H1 (cell line): ENCODE measurements around the gene GCNT1. TPM values are rescaled to one million over a fixed set of nuclear protein-coding genes. Genes with fewer than 3 reads are reported as not detected.

ENCODE experiments used
- CTCF ChIA-PET: fragments of 300-600 bp; sonication (Branson Sonifier 250); formaldehyde crosslinking; loops from one replicate; lab custom pipeline; 2021; ENCODE audit not compliant: partially characterized antibody; lab: Charles Lee
- POLR2A ChIA-PET: fragments of 300-600 bp; sonication (Branson Sonifier 250); formaldehyde crosslinking; loops from one replicate; lab custom pipeline; 2021; ENCODE audit warnings: inconsistent platforms; ENCODE audit not compliant: partially characterized antibody; lab: Charles Lee
- DNase-seq, 2 experiments: peaks; one replicate each; pipeline versions ENCODE4 v3.0.0 to v3.0.0-alpha.2; 2010 to 2022; ENCODE audit warnings: low spot score in 2 of 2, low read depth in 1 of 2, mixed read lengths in 1 of 2
- FAIRE-seq: peaks from 2 replicates; lab custom pipeline; 2011; peaks lifted over from hg19 to GRCh38; lab: Jason Lieb, UNC
- H2AFZ ChIP-seq: 2 replicates; pipeline ENCODE4 v1.8.1; 2012; ENCODE audit warnings: low read length, inconsistent platforms
- H2AK5ac ChIP-seq: 2 replicates; pipeline ENCODE4 v1.6.1; 2013; ENCODE audit warnings: low read depth, low read length
- H2BK120ac ChIP-seq: replicated peaks from 2 replicates; pipeline ENCODE3; 2013; ENCODE audit warnings: low read depth, low read length, inconsistent platforms
- H2BK12ac ChIP-seq: 2 replicates; pipeline ENCODE4 v1.6.1; 2013; ENCODE audit warnings: low read depth, low read length
- H2BK15ac ChIP-seq: 2 replicates; pipeline ENCODE4 v1.6.1; 2013; ENCODE audit warnings: low read length
- H2BK20ac ChIP-seq: 2 replicates; pipeline ENCODE4 v1.6.1; 2013; ENCODE audit warnings: low read length
- H2BK5ac ChIP-seq: 2 replicates; pipeline ENCODE4 v1.6.1; 2013; ENCODE audit warnings: low read depth, low read length
- H3K14ac ChIP-seq: 2 replicates; pipeline ENCODE4 v1.6.1; 2013; ENCODE audit warnings: inconsistent platforms; ENCODE audit not compliant: insufficient read length
- H3K18ac ChIP-seq: 2 replicates; pipeline ENCODE4 v1.6.1; 2013; ENCODE audit warnings: low read length; ENCODE audit errors: extremely low read depth
- H3K23ac ChIP-seq: 2 replicates; pipeline ENCODE4 v1.6.1; 2013; ENCODE audit warnings: inconsistent platforms; ENCODE audit not compliant: insufficient read length
- H3K23me2 ChIP-seq: 2 replicates; pipeline ENCODE4 v1.6.1; 2013; ENCODE audit warnings: low read depth, low read length
- H3K27ac ChIP-seq: 2 replicates; pipeline ENCODE4 v1.6.1; 2011; ENCODE audit warnings: low read depth, low read length, inconsistent platforms
- H3K27me3 ChIP-seq, 4 experiments: replicated peaks in 1 of 4; 1 replicate in 1 of 4; 2 replicates in 3 of 4; pipeline versions ENCODE4 v1.6.1 to v1.8.1; 2011 to 2013; ENCODE audit warnings: low read length in 3 of 4, mild to moderate bottlenecking in 3 of 4, inconsistent platforms in 2 of 4, mixed read lengths in 2 of 4, moderate library complexity in 1 of 4; ENCODE audit not compliant: control insufficient read depth in 3 of 4, insufficient read depth in 3 of 4; ENCODE audit errors: extremely low read depth in 1 of 4
- H3K36me3 ChIP-seq, 4 experiments: 2 replicates each; pipeline versions ENCODE4 v1.6.1 to v1.8.1; 2011 to 2013; ENCODE audit warnings: mild to moderate bottlenecking in 4 of 4, low read length in 3 of 4, moderate library complexity in 2 of 4, control low read depth in 1 of 4, inconsistent platforms in 1 of 4; ENCODE audit not compliant: insufficient read depth in 4 of 4, control insufficient read depth in 2 of 4
- H3K4ac ChIP-seq: replicated peaks from 2 replicates; pipeline ENCODE3; 2013; ENCODE audit warnings: low read length, low read depth, mixed read lengths, inconsistent platforms; ENCODE audit not compliant: insufficient read length
- H3K4me1 ChIP-seq, 4 experiments: replicated peaks in 1 of 4; 1 replicate in 1 of 4; 2 replicates in 3 of 4; pipeline versions ENCODE4 v1.6.1 to v1.8.1; 2011 to 2013; ENCODE audit warnings: low read length in 3 of 4, inconsistent platforms in 2 of 4, mixed read lengths in 1 of 4; ENCODE audit not compliant: insufficient read depth in 4 of 4, control insufficient read depth in 3 of 4
- H3K4me2 ChIP-seq, 2 experiments: 2 replicates each; pipeline versions ENCODE4 v1.6.1 to v1.8.1; 2011 to 2013; ENCODE audit warnings: low read depth in 2 of 2, low read length in 2 of 2, control low read depth in 1 of 2, inconsistent platforms in 1 of 2, mild to moderate bottlenecking in 1 of 2; ENCODE audit not compliant: insufficient read depth in 1 of 2
- H3K4me3 ChIP-seq, 4 experiments: fragments of 200-600, 300-600 bp in 1 of 4; sonication (generic), shearing (Covaris generic), sonication (Bioruptor Twin) in 1 of 4; 2 replicates each; pipeline versions ENCODE4 v1.5.1 to v1.8.1; 2011 to 2016; ENCODE audit warnings: low read length in 4 of 4, low read depth in 3 of 4, control low read depth in 2 of 4, inconsistent platforms in 2 of 4, mild to moderate bottlenecking in 2 of 4, mixed read lengths in 1 of 4, moderate library complexity in 1 of 4; ENCODE audit not compliant: insufficient read depth in 2 of 4; ENCODE audit errors: extremely low read depth in 1 of 4
- H3K56ac ChIP-seq: replicated peaks from 2 replicates; pipeline ENCODE3; 2013; ENCODE audit warnings: low read depth, mild to moderate bottlenecking, mixed read lengths, low read length, inconsistent platforms; ENCODE audit not compliant: insufficient read length
- H3K79me1 ChIP-seq: 2 replicates; pipeline ENCODE4 v1.6.1; 2013; ENCODE audit warnings: low read depth, low read length, control low read depth
- H3K79me2 ChIP-seq, 2 experiments: 2 replicates each; pipeline versions ENCODE4 v1.6.1 to v1.8.1; 2012 to 2013; ENCODE audit warnings: low read length in 2 of 2, mild to moderate bottlenecking in 2 of 2, inconsistent platforms in 1 of 2; ENCODE audit not compliant: insufficient read depth in 2 of 2, control insufficient read depth in 1 of 2
- H3K9ac ChIP-seq, 4 experiments: replicated peaks in 1 of 4; 1 replicate in 1 of 4; 2 replicates in 3 of 4; pipeline versions ENCODE4 v1.6.1 to v1.8.1; 2011 to 2013; ENCODE audit warnings: low read depth in 3 of 4, low read length in 3 of 4, control low read depth in 2 of 4, mild to moderate bottlenecking in 2 of 4, moderate library complexity in 2 of 4, inconsistent platforms in 1 of 4; ENCODE audit errors: extremely low read depth in 1 of 4
- H3K9me3 ChIP-seq, 2 experiments: 2 replicates each; pipeline versions ENCODE4 v1.6.1 to v1.8.1; 2012 to 2013; ENCODE audit warnings: mild to moderate bottlenecking in 2 of 2, moderate library complexity in 2 of 2, control low read depth in 1 of 2, inconsistent platforms in 1 of 2, low read depth in 1 of 2, low read length in 1 of 2, mixed read lengths in 1 of 2; ENCODE audit not compliant: insufficient read depth in 2 of 2
- H4K20me1 ChIP-seq, 2 experiments: replicated peaks in 1 of 2; 2 replicates each; pipeline versions ENCODE3 to v1.8.1; 2011 to 2013; ENCODE audit warnings: inconsistent platforms in 2 of 2, low read length in 2 of 2, mild to moderate bottlenecking in 1 of 2; ENCODE audit not compliant: insufficient read depth in 2 of 2, control insufficient read depth in 1 of 2
- H4K5ac ChIP-seq: 2 replicates; pipeline ENCODE4 v1.6.1; 2013; ENCODE audit warnings: low read length, low read depth, mixed read lengths, inconsistent platforms; ENCODE audit not compliant: insufficient read length
- H4K8ac ChIP-seq: 2 replicates; pipeline ENCODE4 v1.8.0; 2013; ENCODE audit warnings: mild to moderate bottlenecking, moderate library complexity, low read length, inconsistent platforms; ENCODE audit not compliant: insufficient read depth; ENCODE audit errors: extremely low read depth
- H4K91ac ChIP-seq: replicated peaks from 2 replicates; pipeline ENCODE3; 2013; ENCODE audit warnings: low read length, mixed read lengths, inconsistent platforms; ENCODE audit not compliant: insufficient read length
- CBX8 ChIP-seq: fragments of 300-800, 300-1000 bp; sonication (generic); IDR thresholded peaks from 2 replicates; pipeline ENCODE4 v1.7.1; 2016; ENCODE audit warnings: low read depth, low read length, borderline replicate concordance
- CREB1 ChIP-seq: IDR thresholded peaks from 2 replicates; pipeline ENCODE4 v1.6.1; 2012; ENCODE audit warnings: inconsistent platforms
- GABPA ChIP-seq: IDR thresholded peaks from 2 replicates; pipeline ENCODE4 v1.6.1; 2011; ENCODE audit warnings: mild to moderate bottlenecking, low read length, moderate library complexity, borderline replicate concordance; ENCODE audit not compliant: insufficient read depth
- KDM1A ChIP-seq: fragments of 200-600, 300-600 bp; sonication (generic); IDR thresholded peaks from 2 replicates; pipeline ENCODE4 v1.7.1; 2016; ENCODE audit warnings: mild to moderate bottlenecking, low read length, borderline replicate concordance
- PHF8 ChIP-seq: fragments of 200-600 bp; sonication (generic); conservative IDR thresholded peaks from 2 replicates; pipeline ENCODE4 v1.7.1; 2012; ENCODE audit warnings: low read depth, mild to moderate bottlenecking, inconsistent platforms, low read length, moderate library complexity
- POU5F1 ChIP-seq: IDR thresholded peaks from 2 replicates; pipeline ENCODE4 v1.6.1; 2011; ENCODE audit warnings: low read depth, mild to moderate bottlenecking, low read length, moderate library complexity
- RBBP5 ChIP-seq: IDR thresholded peaks from 2 replicates; pipeline ENCODE4 v1.7.1; 2012; ENCODE audit warnings: low read depth, mild to moderate bottlenecking, inconsistent platforms, low read length, moderate library complexity, borderline replicate concordance
- SP2 ChIP-seq: IDR thresholded peaks from 2 replicates; pipeline ENCODE4 v1.6.1; 2012; ENCODE audit warnings: mild to moderate bottlenecking, low read length, inconsistent platforms
- SP4 ChIP-seq: IDR thresholded peaks from 2 replicates; pipeline ENCODE4 v1.6.1; 2012; ENCODE audit warnings: low read length, inconsistent platforms
- WGBS, 2 experiments: shearing (Covaris generic) in 1 of 2; methylation state at CpG; one replicate each; pipeline versions ENCODE4 v1.1.6 to v1.1.7; 2013 to 2015; ENCODE audit warnings: low lambda C conversion rate in 2 of 2, mixed read lengths in 2 of 2, inconsistent platforms in 1 of 2, low coverage in 1 of 2, missing lambda C conversion rate in 1 of 2; ENCODE audit not compliant: insufficient replicate concordance in 2 of 2, insufficient coverage in 1 of 2, insufficient read length in 1 of 2; ENCODE audit errors: extremely low coverage in 1 of 2, missing lambda C conversion rate in 1 of 2; 5-methylcytosine and 5-hydroxymethylcytosine counted together
- polyA plus RNA-seq, 7 experiments: library from polyadenylated mRNA; depleted of rRNA in 3 of 7; stranded (reverse) in 5 of 7; unstranded in 2 of 7; fragments of >200 nt in 5 of 7; fragments of 200-250 nt in 2 of 7; gene quantifications; 1 replicate in 5 of 7; 2 replicates in 1 of 7; 4 replicates in 1 of 7; pipeline versions ENCODE4 v1.2.1 to v1.2.3, GENCODE V29; 2011 to 2013; ENCODE audit warnings: missing spikeins in 2 of 7, mixed read lengths in 2 of 7
- total RNA-seq: library from RNA; stranded (reverse); fragmentation: NEBNext Ultra II Directional; extraction: Animal tissue kit (Norgen Biotek cat#: 25700); gene quantifications from 2 replicates; pipeline ENCODE4 v1.2.1, GENCODE V29; 2021

The GCNT1 gene
- total and polyA plus RNA-seq, 2 of the 8 experiments (the other 6 are each of a cell fraction or from before 2014, with no cell fraction given), result 13.0 to 16.5 TPM

DNA sequence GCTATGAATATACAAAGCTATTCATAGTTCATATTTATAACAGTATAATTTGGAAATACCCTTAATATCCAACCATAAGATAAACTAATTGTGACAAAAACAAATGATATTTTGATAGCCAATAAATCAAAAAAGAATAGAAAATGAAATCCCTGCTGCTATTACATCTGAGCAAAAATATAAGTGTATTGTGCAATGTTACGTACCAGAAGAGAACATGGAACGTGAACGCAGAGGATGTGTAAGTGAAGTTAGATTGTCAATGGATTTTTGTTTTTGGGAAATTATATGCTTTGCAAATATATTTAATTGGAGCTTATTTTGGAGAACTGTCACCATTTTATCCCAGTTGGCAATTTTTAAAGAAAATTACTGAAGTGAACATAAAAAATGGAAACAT lies 15.4 kb downstream of the GCNT1 start:
- Histone ChIP-seq H3K9ac (no peak overlapping the region), H3K9me3 (peaks cover 0 to 7% of the 10 kb centered on the region in 2 experiments; a peak in 1 of 4 replicates), H4K20me1 (no peaks in the 10 kb centered on the region), H3K79me2 (peaks cover 0 to 13% of the 10 kb centered on the region in 2 experiments; a peak in 2 of 4 replicates), H3K18ac (no peak overlapping the region), H2AK5ac (no peak overlapping the region), H4K8ac (no peak overlapping the region), H3K14ac (no peak overlapping the region), H2BK15ac (no peak overlapping the region), H3K56ac (no peak overlapping the region), H2BK20ac (no peak overlapping the region), H3K4me1 (peaks cover 4 to 17% (median 12%) of the 10 kb centered on the region in 4 experiments), H4K91ac (no peak overlapping the region), H2AFZ (no peak overlapping the region), H3K4ac (no peak overlapping the region), H3K36me3 (peaks cover 0 to 7% (median 5%) of the 10 kb centered on the region in 4 experiments; a peak in 5 of 8 replicates), H4K5ac (no peak overlapping the region), H3K27me3 (no peaks in the 10 kb centered on the region), H3K4me2 (no peak overlapping the region), H2BK12ac (no peak overlapping the region), H3K4me3 (no peak overlapping the region), H2BK5ac (no peak overlapping the region), H2BK120ac (no peak overlapping the region), H3K79me1 (no peaks in the 10 kb centered on the region), H3K27ac (no peak overlapping the region), H3K23ac (no peak overlapping the region), H3K23me2 (no peaks in the 10 kb centered on the region)
- no peak for FAIRE-seq
- DNase-seq, result no peak
- TF ChIP-seq POU5F1 (no peak), CBX8 (no peak), SP2 (no peak), CREB1 (no peak), SP4 (no peak), GABPA (no peak), RBBP5 (no peak), PHF8 (no peak), KDM1A (no peak)
- CTCF ChIA-PET, result interaction anchor here (0.6 to 1.6 kb wide), 4 partner anchors 14 to 233 kb away, joined by 3 to 4 read pairs (median 4); no protein-coding TSS in a partner anchor
- POLR2A ChIA-PET, result no interaction called here
- 94% methylated on average over 3 of the region's 3 CpGs; no CpG with 5 or more reads in 1 of the 2 experiments for WGBS, 2 experiments
